ENCODE data around the gene ZP3. TPM values are rescaled to one million over a fixed set of nuclear protein-coding genes. Genes with fewer than 3 reads are reported as not detected.
A peak's percentile ranks its signal among the peaks of the same experiment; 100 is the strongest.

Gene ZP3
- total RNA-seq, 6 experiments from 2014 or later, result 0.27 to 2.8 (median 0.62) TPM; not detected in 1

DNA sequence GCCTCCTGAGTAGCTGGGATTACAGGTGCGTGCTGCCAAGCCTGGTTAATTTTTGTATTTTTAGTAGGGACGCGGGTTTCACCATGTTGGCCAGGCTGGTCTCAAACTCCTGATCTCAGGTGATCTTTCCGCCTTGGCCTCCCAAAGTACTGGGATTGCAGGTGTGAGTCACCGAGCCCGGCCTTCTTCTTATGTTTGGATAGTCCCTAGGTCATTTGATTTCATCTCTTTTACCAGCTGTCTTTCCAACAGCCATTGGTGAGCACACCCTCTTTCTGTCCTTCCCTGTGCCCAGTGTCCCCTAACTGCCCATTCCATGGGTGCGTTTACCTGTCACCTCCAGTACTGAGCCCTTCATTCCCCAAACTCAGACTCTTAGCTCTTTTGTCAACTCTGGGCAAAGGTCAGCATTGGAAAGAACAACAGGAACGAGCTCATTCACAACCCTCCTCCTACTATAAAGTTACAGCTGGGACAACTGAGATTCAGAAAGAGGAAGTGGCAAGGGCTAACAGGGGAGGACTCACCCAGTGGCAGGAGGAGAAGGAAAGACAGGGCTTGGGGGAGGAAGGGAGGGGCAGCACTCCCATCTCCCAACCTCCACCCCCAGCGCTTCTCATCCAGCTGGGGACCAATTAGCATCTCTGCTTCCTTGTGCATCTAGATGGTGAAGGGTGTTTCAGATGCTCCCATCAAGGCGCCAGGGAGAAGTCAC lies 20.8 kb upstream of the ZP3 start:
- WGBS (ENCODE audit: insufficient coverage, low coverage, low lambda C conversion rate, missing lambda C conversion rate), result 74% methylated on average over 7 of the region's 10 CpGs
- Histone ChIP-seq H3K4me3 (no peak overlapping the region), H3K36me3 (no peaks in the 10 kb centered on the region), H3K9me3 (no peaks in the 10 kb centered on the region), H3K27me3 (no peaks in the 10 kb centered on the region), H3K4me1 (no peaks in the 10 kb centered on the region), H3K27ac (no peak overlapping the region)
- no peak for DNase-seq
- ATAC-seq, result peak; percentile 42 to 74 (median 67)
- intact Hi-C loops (cut with DNase I), result no loop called here
- TF ChIP-seq, protein P1, sequence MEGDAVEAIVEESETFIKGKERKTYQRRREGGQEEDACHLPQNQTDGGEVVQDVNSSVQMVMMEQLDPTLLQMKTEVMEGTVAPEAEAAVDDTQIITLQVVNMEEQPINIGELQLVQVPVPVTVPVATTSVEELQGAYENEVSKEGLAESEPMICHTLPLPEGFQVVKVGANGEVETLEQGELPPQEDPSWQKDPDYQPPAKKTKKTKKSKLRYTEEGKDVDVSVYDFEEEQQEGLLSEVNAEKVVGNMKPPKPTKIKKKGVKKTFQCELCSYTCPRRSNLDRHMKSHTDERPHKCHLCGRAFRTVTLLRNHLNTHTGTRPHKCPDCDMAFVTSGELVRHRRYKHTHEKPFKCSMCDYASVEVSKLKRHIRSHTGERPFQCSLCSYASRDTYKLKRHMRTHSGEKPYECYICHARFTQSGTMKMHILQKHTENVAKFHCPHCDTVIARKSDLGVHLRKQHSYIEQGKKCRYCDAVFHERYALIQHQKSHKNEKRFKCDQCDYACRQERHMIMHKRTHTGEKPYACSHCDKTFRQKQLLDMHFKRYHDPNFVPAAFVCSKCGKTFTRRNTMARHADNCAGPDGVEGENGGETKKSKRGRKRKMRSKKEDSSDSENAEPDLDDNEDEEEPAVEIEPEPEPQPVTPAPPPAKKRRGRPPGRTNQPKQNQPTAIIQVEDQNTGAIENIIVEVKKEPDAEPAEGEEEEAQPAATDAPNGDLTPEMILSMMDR (IDR thresholded peaks at IDR 0.05), result no peak
- no peak for TF ChIP-seq POLR2A (IDR thresholded peaks at IDR 0.05)

DNA sequence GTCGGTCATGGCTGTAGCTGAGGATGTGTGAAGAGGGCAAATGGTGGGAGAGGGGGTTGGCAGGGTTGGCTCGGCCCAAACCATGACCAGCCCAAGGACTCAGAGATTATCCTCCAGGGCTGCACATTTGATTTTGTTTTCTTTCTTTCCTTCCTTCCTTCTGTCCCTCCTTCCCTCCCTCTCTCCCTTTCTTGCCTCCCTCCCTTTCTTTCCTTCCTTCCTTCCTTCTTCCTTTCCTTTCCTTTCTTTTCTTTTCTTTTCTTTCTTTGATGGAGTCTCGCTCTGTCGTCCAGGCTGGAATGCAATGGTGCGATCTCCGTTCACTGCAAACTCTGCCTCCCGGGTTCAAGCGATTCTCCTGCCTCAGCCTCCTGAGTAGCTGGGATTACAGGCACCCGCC lies 19.0 kb upstream of the ZP3 start:
- Histone ChIP-seq H3K36me3 (no peaks in the 10 kb centered on the region), H3K4me1 (no peaks in the 10 kb centered on the region), H3K4me3 (no peak overlapping the region), H3K27me3 (no peaks in the 10 kb centered on the region), H3K9me3 (no peaks in the 10 kb centered on the region), H3K27ac (no peak overlapping the region)
- WGBS (ENCODE audit: insufficient coverage, low coverage, low lambda C conversion rate, missing lambda C conversion rate), result 100% methylated on average over 6 of the region's 9 CpGs
- TF ChIP-seq POLR2A (IDR thresholded peaks at IDR 0.05), result no peak
- TF ChIP-seq, protein P1 (IDR thresholded peaks at IDR 0.05), result no peak
- no peak for DNase-seq
- no peak for ATAC-seq
- intact Hi-C loops (cut with DNase I), result no loop called here

DNA sequence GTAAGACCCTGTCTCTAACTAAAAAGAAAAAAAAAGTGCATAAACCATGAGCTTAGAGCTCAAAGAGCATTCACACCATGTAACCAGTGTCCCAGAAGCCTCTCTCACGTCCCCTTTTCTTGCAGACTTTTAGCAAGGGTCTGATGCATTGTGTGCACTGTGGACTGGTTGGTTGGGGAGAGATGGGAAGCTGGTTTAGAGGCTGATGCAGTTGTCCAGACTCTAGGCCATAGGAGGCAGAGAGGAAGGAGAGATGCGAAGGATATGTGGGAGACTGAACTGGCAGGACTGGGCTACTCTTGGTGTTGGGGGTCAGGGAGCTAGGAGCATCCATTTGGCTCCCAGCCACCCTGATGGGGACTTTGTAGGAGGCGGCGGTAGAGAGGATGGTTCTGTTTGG lies 17.0 kb upstream of the ZP3 start:
- no peaks in the 10 kb centered on the region for H3K9me3 ChIP-seq
- H3K27me3 ChIP-seq, result no peaks in the 10 kb centered on the region
- no peak for DNase-seq
- WGBS (ENCODE audit: insufficient coverage, low coverage, low lambda C conversion rate, missing lambda C conversion rate), result 69% methylated on average over 3 of the region's 4 CpGs
- no peaks in the 10 kb centered on the region for H3K4me1 ChIP-seq
- TF ChIP-seq POLR2A (IDR thresholded peaks at IDR 0.05), result no peak
- TF ChIP-seq, protein P1 (IDR thresholded peaks at IDR 0.05), result no peak
- no peaks in the 10 kb centered on the region for H3K36me3 ChIP-seq
- ATAC-seq, result no peak
- intact Hi-C loops (cut with DNase I), result no loop called here
- no peak overlapping the region for H3K4me3 ChIP-seq
- H3K27ac ChIP-seq, result no peak overlapping the region

DNA sequence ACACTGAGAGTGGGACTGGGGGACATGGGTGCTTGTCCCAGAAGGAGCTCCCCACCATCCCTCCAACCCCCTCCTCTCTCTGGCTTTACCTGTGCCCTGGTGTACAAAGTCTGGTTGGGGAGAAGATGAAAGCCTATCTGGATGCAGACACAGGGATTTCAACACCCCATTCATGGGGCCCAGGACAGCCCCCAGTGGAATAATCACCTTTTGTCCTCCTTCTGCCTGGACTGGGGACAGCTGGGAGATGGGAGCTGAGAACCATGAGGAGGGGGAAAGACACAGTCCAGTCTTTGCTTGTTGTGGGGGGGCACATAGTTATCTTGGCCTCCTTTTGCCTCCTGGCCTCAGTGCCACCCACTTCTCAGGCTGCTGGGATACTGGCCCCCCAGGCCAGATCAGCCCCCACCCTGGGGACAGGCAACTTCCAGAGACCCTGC lies 16.6 kb upstream of the ZP3 start:
- Histone ChIP-seq H3K9me3 (no peaks in the 10 kb centered on the region), H3K27ac (no peak overlapping the region), H3K36me3 (no peaks in the 10 kb centered on the region), H3K27me3 (no peaks in the 10 kb centered on the region), H3K4me3 (no peak overlapping the region), H3K4me1 (no peaks in the 10 kb centered on the region)
- intact Hi-C loops (cut with DNase I), result no loop called here
- TF ChIP-seq, protein P1 (IDR thresholded peaks at IDR 0.05), result no peak
- TF ChIP-seq POLR2A (IDR thresholded peaks at IDR 0.05), result no peak
- ATAC-seq (no peak), DNase-seq (no peak)
